GM23338 (cell line): ENCODE measurements around the gene RAB29. TPM values are rescaled to one million over a fixed set of nuclear protein-coding genes. Genes with fewer than 3 reads are reported as not detected.

ENCODE experiments used
- ATAC-seq: fragments of 200-7000 bp; cut with Tn5 transposase; 3 replicates; pipeline ENCODE4 v1.9.1; 2020
- DNase-seq: peaks from one replicate; pipeline ENCODE4 v3.0.0-alpha.2; 2015; ENCODE audit warnings: low spot score
- H2AFZ ChIP-seq: fragments of 200-600 bp; sonication (generic); 2 replicates; pipeline ENCODE4 v1.8.0; 2016; ENCODE audit warnings: antibody characterized with exemption, mild to moderate bottlenecking, moderate library complexity
- H3F3A ChIP-seq: fragments of 200-600 bp; sonication (generic); replicated peaks from 2 replicates; pipeline ENCODE4 v1.8.0; 2017; ENCODE audit warnings: antibody characterized with exemption, mixed run types, low read depth
- H3K27ac ChIP-seq: fragments of 200-600 bp; sonication (generic); 2 replicates; pipeline ENCODE4 v1.6.1; 2016; ENCODE audit warnings: low read depth
- H3K27me3 ChIP-seq: fragments of 200-600 bp; sonication (generic); 2 replicates; pipeline ENCODE4 v1.8.0; 2016; ENCODE audit warnings: mild to moderate bottlenecking, mixed run types, moderate library complexity; ENCODE audit not compliant: insufficient read depth
- H3K36me3 ChIP-seq: fragments of 200-600 bp; sonication (generic); 2 replicates; pipeline ENCODE4 v1.8.0; 2016; ENCODE audit warnings: mild to moderate bottlenecking; ENCODE audit not compliant: insufficient read depth
- H3K4me1 ChIP-seq: fragments of 200-600 bp; sonication (generic); 2 replicates; pipeline ENCODE4 v1.8.0; 2016; ENCODE audit warnings: mild to moderate bottlenecking, moderate library complexity; ENCODE audit not compliant: insufficient read depth
- H3K4me2 ChIP-seq: fragments of 200-600 bp; sonication (generic); 2 replicates; pipeline ENCODE4 v1.7.1; 2017; ENCODE audit warnings: mixed run types
- H3K4me3 ChIP-seq: fragments of 200-600 bp; sonication (generic); 2 replicates; pipeline ENCODE4 v1.6.1; 2016; ENCODE audit warnings: mixed run types
- H3K79me2 ChIP-seq: fragments of 200-600 bp; sonication (generic); replicated peaks from 2 replicates; pipeline ENCODE4 v1.8.0; 2017; ENCODE audit warnings: mild to moderate bottlenecking; ENCODE audit not compliant: insufficient read depth
- H3K9me2 ChIP-seq: fragments of 200-600 bp; sonication (generic); 2 replicates; pipeline ENCODE4 v1.8.0; 2017; ENCODE audit not compliant: insufficient read depth
- H4K20me1 ChIP-seq: fragments of 200-600 bp; sonication (generic); replicated peaks from 2 replicates; pipeline ENCODE4 v1.8.0; 2017; ENCODE audit warnings: mild to moderate bottlenecking; ENCODE audit not compliant: insufficient read depth
- H3K27ac Mint-ChIP-seq: 2 replicates; pipeline ENCODE4 v1.8.0; 2020; ENCODE audit warnings: inconsistent platforms, mild to moderate bottlenecking, moderate library complexity, mixed read lengths
- H3K27me3 Mint-ChIP-seq: 3 replicates; pipeline ENCODE4 v1.8.0; 2022; ENCODE audit warnings: low read depth, mild to moderate bottlenecking, moderate library complexity, mixed read lengths, inconsistent platforms; ENCODE audit not compliant: insufficient read depth, poor library complexity
- H3K36me3 Mint-ChIP-seq: 3 replicates; pipeline ENCODE4 v1.8.0; 2021; ENCODE audit warnings: low read depth, mild to moderate bottlenecking, inconsistent platforms, moderate library complexity, mixed read lengths
- H3K4me1 Mint-ChIP-seq: 3 replicates; pipeline ENCODE4 v1.8.0; 2020; ENCODE audit warnings: mild to moderate bottlenecking, inconsistent platforms, mixed read lengths
- H3K4me3 Mint-ChIP-seq: 3 replicates; pipeline ENCODE4 v1.8.0; 2021; ENCODE audit warnings: moderate library complexity, mild to moderate bottlenecking, inconsistent platforms, mixed read lengths
- H3K9me3 Mint-ChIP-seq: 3 replicates; pipeline ENCODE4 v1.8.0; 2020; ENCODE audit warnings: moderate library complexity, mild to moderate bottlenecking, inconsistent platforms, mixed read lengths
- CREB1 ChIP-seq: fragments of 250-450 bp; sonication (Bioruptor Pico); IDR thresholded peaks from 2 replicates; pipeline ENCODE4 v1.5.0; 2020; ENCODE audit warnings: low read depth, mild to moderate bottlenecking, moderate library complexity
- EZH2phosphoT487 ChIP-seq: fragments of 200-600 bp; sonication (generic); IDR thresholded peaks from one replicate; pipeline ENCODE4 v1.8.1; 2018; ENCODE audit warnings: antibody characterized with exemption; ENCODE audit not compliant: unreplicated experiment
- JUNB ChIP-seq: IDR thresholded peaks from one replicate; pipeline ENCODE4 v1.6.1; 2016; ENCODE audit warnings: antibody characterized with exemption; ENCODE audit not compliant: unreplicated experiment
- STAT1 ChIP-seq: IDR thresholded peaks from one replicate; pipeline ENCODE4 v1.6.1; 2016; ENCODE audit warnings: antibody characterized with exemption; ENCODE audit not compliant: unreplicated experiment
- ZNF114 ChIP-seq: fragments of 250-450 bp; sonication (Bioruptor Pico); IDR thresholded peaks from 2 replicates; pipeline ENCODE4 v1.5.0; 2020; ENCODE audit warnings: mild to moderate bottlenecking, moderate library complexity
- ZNF331 ChIP-seq: fragments of 250-450 bp; sonication (Bioruptor Pico); IDR thresholded peaks from 2 replicates; pipeline ENCODE4 v1.5.0; 2020; ENCODE audit warnings: low read depth, mild to moderate bottlenecking, moderate library complexity
- polyA plus RNA-seq: library from polyadenylated mRNA; unstranded; fragments of >200 nt; fragmentation: Nextera tagmentation; extraction: Ambion mirVana; gene quantifications from 2 replicates; pipeline ENCODE4 v1.2.1, GENCODE V29; 2016
- total RNA-seq: library from RNA; depleted of rRNA; stranded (reverse); fragments of >200 nt; shearing (Covaris generic); gene quantifications from 2 replicates; pipeline ENCODE4 v1.2.3, GENCODE V29; 2014
- TF ChIP-seq, protein P1 (sequence below): IDR thresholded peaks from one replicate; pipeline ENCODE4 v1.6.1; 2018; ENCODE audit warnings: antibody characterized with exemption; ENCODE audit not compliant: unreplicated experiment
- TF ChIP-seq, protein P2 (sequence below): IDR thresholded peaks from 2 replicates; pipeline ENCODE4 v1.6.1; 2016; ENCODE audit warnings: antibody characterized with exemption
- TF ChIP-seq, protein P3 (sequence below), 2 experiments: fragments of 200-600 bp in 1 of 2; sonication (generic) in 1 of 2; conservative IDR thresholded peaks; 2 replicates each; pipeline versions ENCODE4 v1.5.1 to v1.6.1; 2016 to 2017; ENCODE audit warnings: antibody characterized with exemption in 2 of 2, low read depth in 2 of 2, mild to moderate bottlenecking in 2 of 2, moderate library complexity in 1 of 2

The RAB29 gene
- total and polyA plus RNA-seq, 2 experiments from 2014 or later = 7.1 to 9.1 TPM

DNA sequence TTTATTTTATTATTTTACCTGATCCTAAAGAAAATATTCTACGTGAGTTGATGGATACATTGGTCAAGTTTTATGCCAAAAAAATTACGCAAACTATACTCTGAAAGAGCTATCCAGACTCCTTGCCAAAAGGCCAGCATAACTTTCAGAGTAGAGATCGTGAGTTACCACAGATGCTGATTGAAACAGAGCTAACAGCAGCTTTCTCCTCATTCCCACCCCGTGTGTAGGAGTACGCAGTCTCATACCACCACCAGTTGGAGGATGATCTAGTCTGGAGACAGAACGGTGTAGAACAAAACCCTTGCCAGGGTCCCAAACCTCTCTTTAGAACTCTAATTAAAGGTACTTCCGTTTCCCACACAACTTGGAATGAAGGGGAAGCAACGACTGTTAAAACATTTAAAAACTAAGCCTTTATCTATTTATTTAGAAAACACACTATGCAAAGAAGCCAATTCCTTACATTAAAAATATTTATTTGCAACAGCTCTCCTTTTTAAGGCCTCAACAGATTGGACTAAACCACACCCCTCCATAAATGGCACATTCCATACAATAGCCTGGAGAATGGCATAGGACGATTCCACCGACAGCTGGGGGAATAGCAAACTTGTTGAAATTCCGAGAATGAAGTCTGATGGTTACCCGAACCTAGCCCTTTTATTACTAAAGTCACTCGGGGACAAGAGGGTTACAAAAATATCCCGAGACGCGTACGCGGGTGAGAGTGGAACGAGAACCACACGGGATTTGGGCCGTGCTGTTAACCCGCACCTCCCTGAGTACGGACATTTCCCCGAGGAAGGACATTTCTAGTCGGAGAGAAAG, 26.7 kb downstream of the RAB29 start:
- Histone ChIP-seq H3K27me3 (no peaks in the 10 kb centered on the region), H3K4me3 (peak overlapping the region; percentile 89), H4K20me1 (peaks cover 45% of the 10 kb centered on the region), H3K4me2 (peak overlapping the region; percentile 84), H3K4me1 (peaks cover 38% of the 10 kb centered on the region), H3K9me2 (no peaks in the 10 kb centered on the region), H3K36me3 (no peaks in the 10 kb centered on the region), H2AFZ (no peak overlapping the region), H3K79me2 (peaks cover 57% of the 10 kb centered on the region), H3K27ac (peak overlapping the region; percentile 65), H3F3A (0 out of 2 replicates have a peak, but pooled peaks cover 3% of the 10 kb centered on the region)
- peaks cover 41% of the 10 kb centered on the region for H3K4me1 Mint-ChIP-seq
- peak; percentile 5 for ATAC-seq
- TF ChIP-seq EZH2phosphoT487 = no peak
- TF ChIP-seq ZNF331 = no peak
- TF ChIP-seq, protein P1, sequence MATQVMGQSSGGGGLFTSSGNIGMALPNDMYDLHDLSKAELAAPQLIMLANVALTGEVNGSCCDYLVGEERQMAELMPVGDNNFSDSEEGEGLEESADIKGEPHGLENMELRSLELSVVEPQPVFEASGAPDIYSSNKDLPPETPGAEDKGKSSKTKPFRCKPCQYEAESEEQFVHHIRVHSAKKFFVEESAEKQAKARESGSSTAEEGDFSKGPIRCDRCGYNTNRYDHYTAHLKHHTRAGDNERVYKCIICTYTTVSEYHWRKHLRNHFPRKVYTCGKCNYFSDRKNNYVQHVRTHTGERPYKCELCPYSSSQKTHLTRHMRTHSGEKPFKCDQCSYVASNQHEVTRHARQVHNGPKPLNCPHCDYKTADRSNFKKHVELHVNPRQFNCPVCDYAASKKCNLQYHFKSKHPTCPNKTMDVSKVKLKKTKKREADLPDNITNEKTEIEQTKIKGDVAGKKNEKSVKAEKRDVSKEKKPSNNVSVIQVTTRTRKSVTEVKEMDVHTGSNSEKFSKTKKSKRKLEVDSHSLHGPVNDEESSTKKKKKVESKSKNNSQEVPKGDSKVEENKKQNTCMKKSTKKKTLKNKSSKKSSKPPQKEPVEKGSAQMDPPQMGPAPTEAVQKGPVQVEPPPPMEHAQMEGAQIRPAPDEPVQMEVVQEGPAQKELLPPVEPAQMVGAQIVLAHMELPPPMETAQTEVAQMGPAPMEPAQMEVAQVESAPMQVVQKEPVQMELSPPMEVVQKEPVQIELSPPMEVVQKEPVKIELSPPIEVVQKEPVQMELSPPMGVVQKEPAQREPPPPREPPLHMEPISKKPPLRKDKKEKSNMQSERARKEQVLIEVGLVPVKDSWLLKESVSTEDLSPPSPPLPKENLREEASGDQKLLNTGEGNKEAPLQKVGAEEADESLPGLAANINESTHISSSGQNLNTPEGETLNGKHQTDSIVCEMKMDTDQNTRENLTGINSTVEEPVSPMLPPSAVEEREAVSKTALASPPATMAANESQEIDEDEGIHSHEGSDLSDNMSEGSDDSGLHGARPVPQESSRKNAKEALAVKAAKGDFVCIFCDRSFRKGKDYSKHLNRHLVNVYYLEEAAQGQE = no peak
- no peak for TF ChIP-seq JUNB
- TF ChIP-seq, protein P2, sequence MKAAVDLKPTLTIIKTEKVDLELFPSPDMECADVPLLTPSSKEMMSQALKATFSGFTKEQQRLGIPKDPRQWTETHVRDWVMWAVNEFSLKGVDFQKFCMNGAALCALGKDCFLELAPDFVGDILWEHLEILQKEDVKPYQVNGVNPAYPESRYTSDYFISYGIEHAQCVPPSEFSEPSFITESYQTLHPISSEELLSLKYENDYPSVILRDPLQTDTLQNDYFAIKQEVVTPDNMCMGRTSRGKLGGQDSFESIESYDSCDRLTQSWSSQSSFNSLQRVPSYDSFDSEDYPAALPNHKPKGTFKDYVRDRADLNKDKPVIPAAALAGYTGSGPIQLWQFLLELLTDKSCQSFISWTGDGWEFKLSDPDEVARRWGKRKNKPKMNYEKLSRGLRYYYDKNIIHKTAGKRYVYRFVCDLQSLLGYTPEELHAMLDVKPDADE = no peak
- TF ChIP-seq ZNF114 (CRISPR knock-in tag) = no peak
- TF ChIP-seq STAT1 = no peak
- TF ChIP-seq CREB1 (CRISPR knock-in tag) = no peak
- TF ChIP-seq, protein P3, sequence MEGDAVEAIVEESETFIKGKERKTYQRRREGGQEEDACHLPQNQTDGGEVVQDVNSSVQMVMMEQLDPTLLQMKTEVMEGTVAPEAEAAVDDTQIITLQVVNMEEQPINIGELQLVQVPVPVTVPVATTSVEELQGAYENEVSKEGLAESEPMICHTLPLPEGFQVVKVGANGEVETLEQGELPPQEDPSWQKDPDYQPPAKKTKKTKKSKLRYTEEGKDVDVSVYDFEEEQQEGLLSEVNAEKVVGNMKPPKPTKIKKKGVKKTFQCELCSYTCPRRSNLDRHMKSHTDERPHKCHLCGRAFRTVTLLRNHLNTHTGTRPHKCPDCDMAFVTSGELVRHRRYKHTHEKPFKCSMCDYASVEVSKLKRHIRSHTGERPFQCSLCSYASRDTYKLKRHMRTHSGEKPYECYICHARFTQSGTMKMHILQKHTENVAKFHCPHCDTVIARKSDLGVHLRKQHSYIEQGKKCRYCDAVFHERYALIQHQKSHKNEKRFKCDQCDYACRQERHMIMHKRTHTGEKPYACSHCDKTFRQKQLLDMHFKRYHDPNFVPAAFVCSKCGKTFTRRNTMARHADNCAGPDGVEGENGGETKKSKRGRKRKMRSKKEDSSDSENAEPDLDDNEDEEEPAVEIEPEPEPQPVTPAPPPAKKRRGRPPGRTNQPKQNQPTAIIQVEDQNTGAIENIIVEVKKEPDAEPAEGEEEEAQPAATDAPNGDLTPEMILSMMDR (conservative IDR thresholded peaks at IDR 0.05; ENCODE audit: low read depth in 2 of 2) = no peak
- DNase-seq = peak; percentile 47
- H3K36me3 Mint-ChIP-seq = peaks cover 30% of the 10 kb centered on the region
- H3K27me3 Mint-ChIP-seq = peaks cover 12% of the 10 kb centered on the region
- peak overlapping the region; percentile 96 for H3K27ac Mint-ChIP-seq
- peak overlapping the region; percentile 99 for H3K4me3 Mint-ChIP-seq
- H3K9me3 Mint-ChIP-seq = no peaks in the 10 kb centered on the region
